H9 (cell line): ENCODE measurements around the gene SLC37A2. TPM values are rescaled to one million over a fixed set of nuclear protein-coding genes. Genes with fewer than 3 reads are reported as not detected.

Experiments
- DNase-seq: peaks from one replicate; pipeline ENCODE4 v3.0.0-alpha.2; 2017
- H2AFZ ChIP-seq: one replicate; pipeline ENCODE4 v1.6.1; 2013; ENCODE audit warnings: mild to moderate bottlenecking, low read length, control low read depth, moderate library complexity
- H2AK5ac ChIP-seq: 2 replicates; pipeline ENCODE4 v1.6.1; 2013; ENCODE audit warnings: low read length, control low read depth, mixed read lengths; ENCODE audit not compliant: insufficient read length
- H2BK120ac ChIP-seq: one replicate; pipeline ENCODE4 v1.6.1; 2013; ENCODE audit warnings: low read depth, mild to moderate bottlenecking, low read length, control low read depth, inconsistent platforms; ENCODE audit not compliant: poor library complexity, severe bottlenecking
- H2BK12ac ChIP-seq: 2 replicates; pipeline ENCODE4 v1.6.1; 2013; ENCODE audit warnings: low read length, control low read depth, mixed read lengths, low read depth; ENCODE audit not compliant: insufficient read length
- H2BK15ac ChIP-seq: 2 replicates; pipeline ENCODE4 v1.6.1; 2013; ENCODE audit warnings: low read depth, low read length, control low read depth
- H2BK20ac ChIP-seq: one replicate; pipeline ENCODE4 v1.6.1; 2013; ENCODE audit warnings: low read depth, mild to moderate bottlenecking, low read length, control low read depth, inconsistent platforms; ENCODE audit not compliant: poor library complexity, severe bottlenecking
- H2BK5ac ChIP-seq: 2 replicates; pipeline ENCODE4 v1.6.1; 2013; ENCODE audit warnings: low read length, control low read depth, mixed read lengths; ENCODE audit not compliant: insufficient read length
- H3K14ac ChIP-seq: 2 replicates; pipeline ENCODE4 v1.6.1; 2013; ENCODE audit warnings: low read length, control low read depth; ENCODE audit not compliant: insufficient read depth
- H3K18ac ChIP-seq: 2 replicates; pipeline ENCODE4 v1.6.1; 2013; ENCODE audit warnings: low read depth, mild to moderate bottlenecking, mixed read lengths, low read length, control low read depth; ENCODE audit not compliant: insufficient read length
- H3K23ac ChIP-seq: 2 replicates; pipeline ENCODE4 v1.6.1; 2013; ENCODE audit warnings: low read length, control low read depth, mixed read lengths, low read depth; ENCODE audit not compliant: insufficient read length
- H3K23me2 ChIP-seq: 2 replicates; pipeline ENCODE4 v1.6.1; 2013; ENCODE audit warnings: low read depth, mild to moderate bottlenecking, mixed read lengths, low read length, control low read depth; ENCODE audit not compliant: insufficient read length, poor library complexity, severe bottlenecking
- H3K27ac ChIP-seq: 2 replicates; pipeline ENCODE4 v1.5.1; 2013; ENCODE audit warnings: low read length, control low read depth, mixed read lengths, low read depth; ENCODE audit not compliant: insufficient read length
- H3K27me3 ChIP-seq: 2 replicates; pipeline ENCODE4 v1.6.1; 2013; ENCODE audit warnings: low read length, control low read depth, inconsistent platforms; ENCODE audit not compliant: insufficient read depth
- H3K4ac ChIP-seq: 2 replicates; pipeline ENCODE4 v1.6.1; 2013; ENCODE audit warnings: low read depth, mild to moderate bottlenecking, control low read depth, inconsistent platforms, low read length, moderate library complexity
- H3K4me1 ChIP-seq: 2 replicates; pipeline ENCODE4 v1.6.1; 2013; ENCODE audit warnings: low read length, control low read depth, inconsistent platforms; ENCODE audit not compliant: insufficient read depth
- H3K4me2 ChIP-seq: 2 replicates; pipeline ENCODE4 v1.6.1; 2013; ENCODE audit warnings: low read length, control low read depth, mixed read lengths; ENCODE audit not compliant: insufficient read length, insufficient read depth
- H3K56ac ChIP-seq: 2 replicates; pipeline ENCODE4 v1.6.1; 2013; ENCODE audit warnings: low read depth, mild to moderate bottlenecking, mixed read lengths, low read length, control low read depth; ENCODE audit not compliant: insufficient read length
- H3K79me1 ChIP-seq: 2 replicates; pipeline ENCODE4 v1.6.1; 2013; ENCODE audit warnings: low read depth, mild to moderate bottlenecking, moderate library complexity, low read length, control low read depth, inconsistent platforms; ENCODE audit not compliant: insufficient read depth, poor library complexity, severe bottlenecking
- H3K79me2 ChIP-seq: 2 replicates; pipeline ENCODE4 v1.6.1; 2013; ENCODE audit warnings: low read length, control low read depth, inconsistent platforms; ENCODE audit not compliant: insufficient read depth
- H3K9ac ChIP-seq: 2 replicates; pipeline ENCODE4 v1.6.1; 2013; ENCODE audit warnings: low read length, control low read depth, mixed read lengths; ENCODE audit not compliant: insufficient read length; ENCODE audit errors: extremely low read depth
- H3K9me3 ChIP-seq: one replicate; pipeline ENCODE4 v1.6.1; 2013; ENCODE audit warnings: low read depth, low read length, inconsistent platforms; ENCODE audit not compliant: control insufficient read depth
- H3T11ph ChIP-seq: one replicate; pipeline ENCODE4 v1.6.1; 2013; ENCODE audit warnings: mild to moderate bottlenecking, low read length, control low read depth, inconsistent platforms
- H4K20me1 ChIP-seq: one replicate; pipeline ENCODE4 v1.6.1; 2013; ENCODE audit not compliant: control insufficient read depth, insufficient read length, insufficient read depth
- H4K5ac ChIP-seq: 2 replicates; pipeline ENCODE4 v1.6.1; 2013; ENCODE audit warnings: low read depth, mild to moderate bottlenecking, mixed read lengths, low read length, control low read depth; ENCODE audit not compliant: insufficient read length
- H4K8ac ChIP-seq: replicated peaks from 2 replicates; pipeline ENCODE4 v1.6.1; 2013; ENCODE audit warnings: low read length, control low read depth, mixed read lengths, low read depth; ENCODE audit not compliant: insufficient read length
- H4K91ac ChIP-seq: 2 replicates; pipeline ENCODE4 v1.6.1; 2013; ENCODE audit warnings: low read depth, mild to moderate bottlenecking, moderate library complexity, mixed read lengths, low read length, control low read depth; ENCODE audit not compliant: insufficient read length
- H3K27ac Mint-ChIP-seq, 3 experiments: 2 replicates in 2 of 3; 3 replicates in 1 of 3; pipeline ENCODE4 v1.8.0; 2020 to 2021; ENCODE audit warnings: mixed read lengths in 3 of 3, mild to moderate bottlenecking in 1 of 3, moderate library complexity in 1 of 3
- H3K27me3 Mint-ChIP-seq: 2 replicates; pipeline ENCODE4 v1.8.0; 2021; ENCODE audit warnings: low read depth, mild to moderate bottlenecking, moderate library complexity, mixed read lengths
- H3K36me3 Mint-ChIP-seq, 3 experiments: 2 replicates in 2 of 3; 3 replicates in 1 of 3; pipeline ENCODE4 v1.8.0; 2020 to 2021; ENCODE audit warnings: low read depth in 3 of 3, mixed read lengths in 3 of 3; ENCODE audit not compliant: insufficient read depth in 1 of 3
- H3K4me1 Mint-ChIP-seq, 2 experiments: 2 replicates each; pipeline ENCODE4 v1.8.0; 2020; ENCODE audit warnings: mixed read lengths in 2 of 2
- H3K4me3 Mint-ChIP-seq, 2 experiments: 2 replicates in 1 of 2; 3 replicates in 1 of 2; pipeline ENCODE4 v1.8.0; 2020 to 2021; ENCODE audit warnings: mild to moderate bottlenecking in 2 of 2, mixed read lengths in 2 of 2, moderate library complexity in 1 of 2
- H3K9me3 Mint-ChIP-seq, 2 experiments: 2 replicates in 1 of 2; 3 replicates in 1 of 2; pipeline ENCODE4 v1.8.0; 2020; ENCODE audit warnings: mild to moderate bottlenecking in 2 of 2, mixed read lengths in 2 of 2, moderate library complexity in 1 of 2
- WGBS: extraction: QIAGEN DNeasy Blood & Tissue Kit; methylation state at CpG from one replicate; pipeline ENCODE4 v1.1.7; 2013; ENCODE audit warnings: missing lambda C conversion rate, low lambda C conversion rate, mixed read lengths; ENCODE audit not compliant: insufficient read length; ENCODE audit errors: extremely low coverage; 5-methylcytosine and 5-hydroxymethylcytosine counted together
- total RNA-seq: library from RNA; stranded (reverse); gene quantifications from 2 replicates; pipeline ENCODE4 v1.2.1, GENCODE V29; 2021
- TF ChIP-seq, protein P1 (sequence below): fragments of 200-600 bp; sonication (generic); conservative IDR thresholded peaks from 3 replicates; pipeline ENCODE4 v1.8.0; 2021; ENCODE audit warnings: antibody characterized with exemption, mild to moderate bottlenecking

SLC37A2 gene
- total RNA-seq, 1 experiment from 2014 or later = 1.2 TPM

DNA sequence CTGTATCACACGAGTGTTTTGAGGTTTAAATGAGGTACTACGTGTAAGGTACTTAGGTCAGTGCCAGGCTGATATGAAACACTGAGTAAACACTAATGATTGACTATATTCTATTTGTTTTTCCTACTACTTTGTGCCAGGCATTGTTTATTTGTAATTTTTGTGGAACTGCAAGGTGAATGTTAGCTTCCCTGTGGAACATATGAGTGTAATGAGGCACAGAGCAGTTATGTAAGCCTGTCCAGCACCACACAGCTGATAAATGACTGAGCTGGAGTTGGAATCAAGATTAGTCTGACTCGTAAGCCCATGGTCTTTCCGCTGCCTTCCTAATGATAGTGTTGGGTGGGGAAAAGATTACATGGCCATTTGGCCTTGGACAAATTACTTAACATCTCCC lies 5.9 kb downstream of the SLC37A2 start:
- H3K18ac ChIP-seq = no peak overlapping the region
- H4K20me1 ChIP-seq = no peaks in the 10 kb centered on the region
- WGBS = no CpG with 5 or more reads among the region's 4 CpGs
- H4K5ac ChIP-seq = no peak overlapping the region
- H2AFZ ChIP-seq = no peak overlapping the region
- no peak overlapping the region for H3K4ac ChIP-seq
- H3K9me3 ChIP-seq = no peaks in the 10 kb centered on the region
- no peaks in the 10 kb centered on the region for H3K4me1 ChIP-seq
- no peak overlapping the region for H2BK15ac ChIP-seq
- no peaks in the 10 kb centered on the region for H3K79me1 ChIP-seq
- no peak overlapping the region for H2BK12ac ChIP-seq
- H3K23ac ChIP-seq = no peak overlapping the region
- H3K9ac ChIP-seq = no peak overlapping the region
- H3K4me1 Mint-ChIP-seq = peaks cover 18 to 22% of the 10 kb centered on the region in 2 experiments
- no peak for DNase-seq
- H2BK120ac ChIP-seq = no peak overlapping the region
- no peak overlapping the region for H2AK5ac ChIP-seq
- TF ChIP-seq, protein P1, sequence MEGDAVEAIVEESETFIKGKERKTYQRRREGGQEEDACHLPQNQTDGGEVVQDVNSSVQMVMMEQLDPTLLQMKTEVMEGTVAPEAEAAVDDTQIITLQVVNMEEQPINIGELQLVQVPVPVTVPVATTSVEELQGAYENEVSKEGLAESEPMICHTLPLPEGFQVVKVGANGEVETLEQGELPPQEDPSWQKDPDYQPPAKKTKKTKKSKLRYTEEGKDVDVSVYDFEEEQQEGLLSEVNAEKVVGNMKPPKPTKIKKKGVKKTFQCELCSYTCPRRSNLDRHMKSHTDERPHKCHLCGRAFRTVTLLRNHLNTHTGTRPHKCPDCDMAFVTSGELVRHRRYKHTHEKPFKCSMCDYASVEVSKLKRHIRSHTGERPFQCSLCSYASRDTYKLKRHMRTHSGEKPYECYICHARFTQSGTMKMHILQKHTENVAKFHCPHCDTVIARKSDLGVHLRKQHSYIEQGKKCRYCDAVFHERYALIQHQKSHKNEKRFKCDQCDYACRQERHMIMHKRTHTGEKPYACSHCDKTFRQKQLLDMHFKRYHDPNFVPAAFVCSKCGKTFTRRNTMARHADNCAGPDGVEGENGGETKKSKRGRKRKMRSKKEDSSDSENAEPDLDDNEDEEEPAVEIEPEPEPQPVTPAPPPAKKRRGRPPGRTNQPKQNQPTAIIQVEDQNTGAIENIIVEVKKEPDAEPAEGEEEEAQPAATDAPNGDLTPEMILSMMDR = no peak
- H4K8ac ChIP-seq = no peak overlapping the region
- H3K4me3 Mint-ChIP-seq = no peak overlapping the region
- H3K56ac ChIP-seq = no peak overlapping the region
- H3K27ac Mint-ChIP-seq = no peak overlapping the region
- no peaks in the 10 kb centered on the region for H3K79me2 ChIP-seq
- H4K91ac ChIP-seq = no peak overlapping the region
- no peaks in the 10 kb centered on the region; the same call in 1 of the 2 replicates for H3K27me3 ChIP-seq
- no peak overlapping the region for H2BK5ac ChIP-seq
- peaks cover 34% of the 10 kb centered on the region for H3K27me3 Mint-ChIP-seq
- H3K9me3 Mint-ChIP-seq = no peaks in the 10 kb centered on the region
- peaks cover 2% of the 10 kb centered on the region for H3K23me2 ChIP-seq
- H3T11ph ChIP-seq = no peak overlapping the region
- no peak overlapping the region for H3K27ac ChIP-seq
- H3K4me2 ChIP-seq = no peak overlapping the region
- H3K36me3 Mint-ChIP-seq = no peaks in the 10 kb centered on the region
- H3K14ac ChIP-seq = no peak overlapping the region
- H2BK20ac ChIP-seq = no peak overlapping the region
